ENCODE results near the gene RINT1. TPM values are rescaled to one million over a fixed set of nuclear protein-coding genes. Genes with fewer than 3 reads are reported as not detected.

Gene RINT1
- total and polyA plus RNA-seq, 2 of the 13 experiments (the other 11 are each of a cell fraction or from before 2014, with no cell fraction given), result 14.7 to 19.3 TPM

DNA sequence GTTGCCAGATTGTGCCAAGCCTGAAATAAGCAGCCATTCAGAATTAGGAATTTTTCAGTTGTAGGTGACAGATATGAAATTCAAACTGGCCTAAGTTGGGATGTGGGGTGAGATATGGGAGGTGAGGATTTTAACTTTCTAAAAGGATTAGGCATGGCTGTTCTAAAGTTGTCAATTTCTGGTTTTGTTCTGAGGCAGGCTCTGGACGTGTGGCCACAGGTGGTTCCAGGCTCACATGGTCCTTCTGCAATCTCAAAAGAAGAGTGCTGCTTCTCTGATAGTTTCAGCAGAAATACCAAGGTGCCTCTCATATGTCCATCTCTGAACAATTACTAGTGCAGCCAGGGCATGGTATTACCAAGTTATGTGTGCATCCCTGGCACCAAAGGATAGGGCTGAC is 27.9 kb downstream of the RINT1 start (continued):
- TF ChIP-seq SNAPC4 (CRISPR knock-in tag; IDR thresholded peaks at IDR 0.05) (no peak), ZNF317 (CRISPR knock-in tag; IDR thresholded peaks at IDR 0.05) (no peak), MATR3 (CRISPR knock-in tag; IDR thresholded peaks at IDR 0.05) (no peak), GFI1 (CRISPR knock-in tag; IDR thresholded peaks at IDR 0.05; ENCODE audit: borderline replicate concordance) (no peak), ZFP41 (CRISPR knock-in tag; IDR thresholded peaks at IDR 0.05; ENCODE audit: borderline replicate concordance) (no peak)
- TF ChIP-seq, protein P1, sequence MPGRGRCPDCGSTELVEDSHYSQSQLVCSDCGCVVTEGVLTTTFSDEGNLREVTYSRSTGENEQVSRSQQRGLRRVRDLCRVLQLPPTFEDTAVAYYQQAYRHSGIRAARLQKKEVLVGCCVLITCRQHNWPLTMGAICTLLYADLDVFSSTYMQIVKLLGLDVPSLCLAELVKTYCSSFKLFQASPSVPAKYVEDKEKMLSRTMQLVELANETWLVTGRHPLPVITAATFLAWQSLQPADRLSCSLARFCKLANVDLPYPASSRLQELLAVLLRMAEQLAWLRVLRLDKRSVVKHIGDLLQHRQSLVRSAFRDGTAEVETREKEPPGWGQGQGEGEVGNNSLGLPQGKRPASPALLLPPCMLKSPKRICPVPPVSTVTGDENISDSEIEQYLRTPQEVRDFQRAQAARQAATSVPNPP (CRISPR knock-in tag; IDR thresholded peaks at IDR 0.05), result no peak

DNA sequence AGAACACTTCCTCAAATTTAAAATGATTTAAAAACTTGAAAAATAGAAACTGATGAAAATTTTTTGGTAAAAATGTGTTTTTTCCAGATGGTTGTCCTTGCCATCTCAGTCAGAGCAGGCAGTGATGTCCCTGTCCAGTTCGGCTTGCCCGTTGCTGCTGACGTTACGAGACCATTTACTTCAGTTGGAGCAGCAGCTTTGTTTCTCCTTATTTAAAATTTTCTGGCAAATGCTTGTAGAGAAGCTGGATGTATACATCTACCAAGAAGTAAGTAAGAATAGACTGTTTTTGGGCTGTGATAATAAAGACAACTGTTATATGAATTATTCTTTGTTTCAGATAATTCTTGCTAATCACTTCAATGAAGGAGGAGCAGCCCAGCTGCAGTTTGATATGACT is 33.2 kb downstream of the RINT1 start:
- CTCF ChIA-PET (ENCODE audit: low intra/inter-chr PET ratio, low total read pairs), result no interaction called here
- ATAC-seq (no peak), DNase-seq (ENCODE audit: low spot score) (no peak), FAIRE-seq (no peak)
- Histone ChIP-seq H3K4me3 (replicated peaks in 1 of 3; ENCODE audit: insufficient read depth in 1 of 3, low read depth in 2 of 3, low read length in 3 of 3) (no peak overlapping the region), H3K36me3 (replicated peaks in 1 of 2; ENCODE audit: control insufficient read depth in 1 of 2, insufficient read depth in 2 of 2, low read length in 2 of 2) (peaks cover 4 to 42% of the 10 kb centered on the region in 2 experiments), H3K9me3 (ENCODE audit: low read length) (no peaks in the 10 kb centered on the region), H2AFZ (ENCODE audit: low read length) (no peak overlapping the region), H3K4me1 (ENCODE audit: insufficient read depth, low read length) (no peaks in the 10 kb centered on the region), H4K20me1 (ENCODE audit: insufficient read depth, low read length) (no peaks in the 10 kb centered on the region), H3K9ac (ENCODE audit: insufficient read depth, low read depth, low read length) (no peak overlapping the region), H3K79me2 (ENCODE audit: insufficient read depth, low read length) (no peaks in the 10 kb centered on the region), H3K27me3 (ENCODE audit: control insufficient read depth in 1 of 2, insufficient read depth in 2 of 2, low read length in 2 of 2) (no peaks in the 10 kb centered on the region), H3K4me2 (ENCODE audit: low read depth, low read length) (no peak overlapping the region), H3K27ac (ENCODE audit: extremely low read length, insufficient read depth, low read length) (no peak overlapping the region)
- BruUV-seq (replicated peaks), result no TSS peak
- in situ Hi-C loops (cut with HindIII; ENCODE audit: extremely low pct_ligation_motif_present, low pct_unique_long_range_greater_than_20kb) (no loop called here), intact Hi-C loops (cut with micrococcal nuclease; ENCODE audit: unreplicated experiment) (no loop called here)
- POLR2A ChIA-PET, result no interaction called here
- WGBS (ENCODE audit: low lambda C conversion rate), result 97% methylated on average over 4 of the region's 4 CpGs
- TF ChIP-seq TAF1 (CRISPR knock-in tag; IDR thresholded peaks at IDR 0.05) (no peak), REL (CRISPR knock-in tag; conservative IDR thresholded peaks at IDR 0.05) (no peak), NFIB (CRISPR knock-in tag; IDR thresholded peaks at IDR 0.05; ENCODE audit: borderline replicate concordance) (no peak), MLX (CRISPR knock-in tag; IDR thresholded peaks at IDR 0.05) (no peak), STAT6 (CRISPR knock-in tag; IDR thresholded peaks at IDR 0.05; ENCODE audit: borderline replicate concordance) (no peak), ZNF580 (CRISPR knock-in tag; IDR thresholded peaks at IDR 0.05; ENCODE audit: borderline replicate concordance, low read depth) (no peak), ZNF234 (CRISPR knock-in tag; conservative IDR thresholded peaks at IDR 0.05) (no peak), ZNF33A (CRISPR knock-in tag; IDR thresholded peaks at IDR 0.05; ENCODE audit: borderline replicate concordance) (no peak), STAG1 (CRISPR knock-in tag; IDR thresholded peaks at IDR 0.05) (no peak)
